VCaP (cell line): Measurements from ENCODE around the gene PI16.

Experiments
- H3K27ac ChIP-seq: fragments of 450-650 bp; 2 replicates; pipeline ENCODE4 v1.5.1; 2017
- CTCF ChIP-seq: fragments of 450-650 bp; conservative IDR thresholded peaks from 2 replicates; pipeline ENCODE4 v1.5.1; 2017; ENCODE audit warnings: mild to moderate bottlenecking, moderate library complexity

Gene PI16

DNA sequence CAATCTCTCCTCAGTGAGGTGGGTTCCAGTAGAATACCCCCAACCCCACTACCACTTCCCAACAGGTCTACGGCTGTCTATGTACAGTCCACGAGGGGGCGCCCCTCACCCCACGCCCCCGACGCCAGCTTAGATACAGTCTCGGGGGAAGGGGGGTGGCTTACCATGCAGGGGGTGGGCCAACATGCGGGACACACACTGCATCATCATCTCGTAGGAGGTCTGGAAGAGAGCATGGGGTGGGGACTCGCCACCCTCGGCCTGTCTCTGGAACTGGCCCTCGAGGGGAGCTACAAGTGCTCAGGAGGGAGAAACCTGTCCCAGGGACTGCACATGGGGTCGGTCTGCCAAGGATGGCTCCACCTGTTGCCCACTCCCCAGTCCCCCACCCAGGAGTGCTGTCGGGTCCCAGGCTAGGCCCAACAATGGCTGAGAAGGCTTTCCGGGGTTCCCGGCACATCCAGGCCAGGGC lies 23.0 kb downstream of the PI16 start:
- H3K27ac ChIP-seq = no peak overlapping the region
- peak; percentile 30; the same call in 1 of the 2 replicates for TF ChIP-seq CTCF

DNA sequence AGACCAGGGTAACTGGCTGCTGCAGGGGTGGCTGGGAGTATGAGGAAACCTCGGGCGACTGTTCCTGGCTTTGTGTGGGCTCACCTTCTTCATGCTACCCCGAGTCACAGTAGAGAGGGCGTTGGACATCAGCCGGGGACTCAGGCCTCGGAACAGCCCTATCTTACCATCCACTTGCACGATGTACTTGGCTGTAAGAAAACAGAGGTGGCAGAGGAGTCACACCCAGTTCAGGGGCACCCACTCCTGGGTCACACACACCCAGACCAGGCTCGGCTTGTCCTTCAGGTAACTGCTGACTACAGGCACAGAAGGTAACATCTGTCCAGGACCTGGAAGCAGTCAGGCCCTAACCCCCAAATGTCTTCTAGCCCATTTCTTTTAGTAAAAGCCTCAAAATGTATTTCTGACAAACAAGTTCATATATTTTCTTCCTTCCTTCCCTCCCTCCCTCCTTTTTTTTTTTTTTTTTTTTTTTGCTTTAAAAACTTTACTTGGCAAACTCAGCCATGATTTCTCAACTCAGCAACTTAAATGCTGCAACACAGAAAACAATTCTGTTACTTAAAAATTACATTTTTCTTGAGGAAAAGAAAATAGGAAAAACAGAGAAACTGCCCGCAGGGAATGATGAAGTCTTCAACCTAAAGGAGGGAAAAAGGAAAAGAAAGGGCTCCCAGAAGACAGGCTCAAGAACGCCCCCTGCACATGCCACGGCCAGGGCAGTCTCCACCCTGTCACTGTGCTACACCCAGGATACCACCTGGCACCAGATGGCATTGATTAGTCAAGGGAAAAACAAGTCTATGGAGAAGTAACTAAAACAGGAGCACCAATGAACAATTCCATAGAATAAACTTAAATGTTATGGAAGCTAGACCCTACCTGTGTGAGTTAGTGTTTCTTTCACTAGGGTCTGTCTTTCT lies 24.1 kb downstream of the PI16 start:
- TF ChIP-seq CTCF = no peak
- peak overlapping the region; percentile 37 for H3K27ac ChIP-seq

GRCh38 chr6:36979347-36979742 lies 24.8 kb downstream of the PI16 start:
- H3K27ac ChIP-seq = peak overlapping the region; percentile 37
- TF ChIP-seq CTCF = peak; percentile 74

GRCh38 chr6:36980129-36980528 lies 25.6 kb downstream of the PI16 start:
- TF ChIP-seq CTCF = no peak
- peak overlapping the region; percentile 37 for H3K27ac ChIP-seq

DNA sequence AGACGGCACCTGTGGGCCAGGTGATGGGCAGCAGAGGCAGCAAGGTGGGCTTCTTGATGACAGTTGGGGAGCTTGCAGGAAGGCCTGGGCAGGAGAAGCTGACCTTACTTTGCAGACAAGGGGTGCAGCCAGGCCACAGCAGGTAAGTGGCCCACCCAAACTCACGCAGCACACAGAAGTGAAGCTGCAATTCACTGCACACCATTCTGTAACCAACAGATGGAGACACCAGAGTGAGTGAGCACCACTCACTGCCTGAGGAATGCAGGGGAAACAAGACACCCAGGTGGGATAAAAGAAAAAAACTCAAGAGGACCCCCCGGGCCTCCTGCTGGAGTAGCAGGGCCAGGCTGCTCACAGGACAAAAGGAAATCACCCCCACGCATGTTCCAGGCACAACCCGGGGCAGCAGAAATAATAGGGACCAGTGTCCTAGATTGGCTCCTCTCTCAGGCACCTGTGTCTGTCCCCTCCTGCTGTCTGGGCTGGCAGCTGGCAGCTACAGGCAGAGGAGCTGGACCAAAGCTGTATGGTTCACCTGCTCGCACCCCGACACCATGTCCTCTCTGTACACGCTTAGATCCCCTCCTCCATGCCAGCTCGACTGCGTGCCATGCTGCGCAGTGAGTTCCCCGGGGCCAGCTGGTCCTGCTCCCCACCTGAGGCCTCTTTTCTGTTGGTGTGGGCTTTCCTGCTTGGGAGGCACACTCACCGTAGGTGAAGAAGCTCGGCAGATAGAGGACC lies 26.5 kb downstream of the PI16 start:
- TF ChIP-seq CTCF = no peak
- H3K27ac ChIP-seq = no peak overlapping the region

DNA sequence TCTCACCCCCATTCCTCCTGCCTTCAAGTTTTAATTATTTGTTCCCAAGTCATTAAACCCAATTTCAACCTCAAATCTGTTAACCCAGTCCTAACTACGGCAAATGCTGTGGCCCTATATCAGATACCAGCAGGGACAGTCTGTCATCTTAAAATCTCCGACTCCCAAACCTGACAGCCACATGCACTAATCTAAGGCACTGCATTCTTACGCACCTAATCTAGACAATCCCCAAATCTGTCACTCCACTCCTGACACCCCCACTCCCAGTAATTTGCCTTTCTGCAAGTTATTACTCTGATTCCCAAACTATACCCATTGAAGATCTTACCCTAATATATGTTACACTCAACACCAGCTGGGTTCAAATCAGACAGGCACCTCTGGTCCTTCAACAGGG lies 29.0 kb downstream of the PI16 start:
- H3K27ac ChIP-seq = no peak overlapping the region
- TF ChIP-seq CTCF = no peak
